NCI-H1417 treated with DMSO at 0.1 percent for 48 hours (cell line): Measurements from ENCODE around the gene TAF11L3.
"Not testable (repeated sequence)": the region's sequence is repeated elsewhere in the genome, so short reads cannot be mapped to it uniquely, and the experiment has no call there.

Experiments used
- DNase-seq: peaks from one replicate; lab custom pipeline; 2025; lab: John Stamatoyannopoulos, UW

TAF11L3 gene

GRCh38 chr5:17518067-17518466 lies at the start of gene TAF11L3:
TAF11L3 (plus strand) TSS chr5:17518367.
- DNase-seq: not testable (repeated sequence)

- DNase-seq: no peak
Measured at GRCh38 chr5:17470064-17470463, 48.1 kb upstream of the TAF11L3 start.

- DNase-seq: not testable (repeated sequence)
Measured at GRCh38 chr5:17475064-17475463, 43.1 kb upstream of the TAF11L3 start.

GRCh38 chr5:17477043-17477442 lies 41.1 kb upstream of the TAF11L3 start:
- no peak for DNase-seq

GRCh38 chr5:17477573-17478265 lies 40.4 kb upstream of the TAF11L3 start:
- no peak for DNase-seq

GRCh38 chr5:17481378-17481777 lies 36.8 kb upstream of the TAF11L3 start:
- DNase-seq: no peak

- DNase-seq: no peak
Measured at GRCh38 chr5:17482790-17483189, 35.4 kb upstream of the TAF11L3 start.

GRCh38 chr5:17486464-17487173 lies 31.5 kb upstream of the TAF11L3 start:
- DNase-seq: not testable (repeated sequence)

- no peak for DNase-seq
Measured at GRCh38 chr5:17487174-17487512, 31.0 kb upstream of the TAF11L3 start.

GRCh38 chr5:17491257-17491656 lies 26.9 kb upstream of the TAF11L3 start:
- DNase-seq: not testable (repeated sequence)

- DNase-seq: no peak
Measured at GRCh38 chr5:17492770-17493169, 25.4 kb upstream of the TAF11L3 start.

- no peak for DNase-seq
Measured at GRCh38 chr5:17497446-17497845, 20.7 kb upstream of the TAF11L3 start.

GRCh38 chr5:17497931-17498330 lies 20.2 kb upstream of the TAF11L3 start, which contains the start of gene TAF11L2:
TAF11L2 (plus strand) TSS chr5:17498231.
- DNase-seq: not testable (repeated sequence)

GRCh38 chr5:17511775-17512325 lies 6.3 kb upstream of the TAF11L3 start:
- no peak for DNase-seq

GRCh38 chr5:17517526-17517925 lies 641 bp upstream of the TAF11L3 start:
- DNase-seq: not testable (repeated sequence)

- not testable (repeated sequence) for DNase-seq
Measured at GRCh38 chr5:17519508-17519907, 1.3 kb downstream of the TAF11L3 start.

- DNase-seq: not testable (repeated sequence)
Measured at GRCh38 chr5:17521501-17521900, 3.3 kb downstream of the TAF11L3 start, which contains the start of gene TAF11L4. TAF11L4 (plus strand) TSS chr5:17521801.

GRCh38 chr5:17524935-17525334 lies 6.8 kb downstream of the TAF11L3 start, which contains the start of gene TAF11L5:
TAF11L5 (plus strand) TSS chr5:17525235.
- DNase-seq: not testable (repeated sequence)

GRCh38 chr5:17526504-17526903 lies 8.3 kb downstream of the TAF11L3 start:
- DNase-seq: not testable (repeated sequence)

- DNase-seq: not testable (repeated sequence)
Measured at GRCh38 chr5:17528369-17528768, 10.2 kb downstream of the TAF11L3 start, which contains the start of gene TAF11L6. TAF11L6 (plus strand) TSS chr5:17528669.
